ENCODE measurements around the gene MYPN.
A peak's percentile ranks its signal among the peaks of the same experiment; 100 is the strongest.

DNA sequence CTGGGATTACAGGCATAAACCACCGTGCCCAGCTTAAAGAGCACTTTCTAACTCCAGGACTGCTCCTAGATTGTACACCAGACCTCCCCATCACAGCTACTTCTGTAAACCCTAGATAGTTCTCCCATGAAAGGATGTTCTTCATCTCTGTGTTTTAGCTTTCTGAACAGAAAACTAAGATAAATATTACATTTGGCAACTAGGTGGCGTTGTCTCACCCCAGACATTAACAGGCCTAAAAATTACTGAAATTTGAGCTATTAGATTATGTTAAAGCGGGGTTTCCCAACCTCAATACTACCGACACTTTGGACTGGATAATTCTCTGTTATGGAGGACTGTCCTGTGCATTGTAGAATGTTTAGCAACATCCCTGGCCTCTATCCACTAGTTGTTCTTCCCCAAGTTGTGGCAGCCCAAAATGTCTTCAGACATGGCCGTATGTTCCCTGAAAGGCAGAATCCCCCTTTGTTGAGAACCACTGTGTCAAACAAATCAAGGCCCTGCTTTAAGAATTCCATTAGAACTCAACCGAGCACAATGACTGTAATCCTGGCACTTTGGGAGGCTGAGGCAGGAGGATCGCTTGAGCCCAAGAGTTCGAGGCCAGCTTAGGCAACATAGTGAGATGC, 103.5 kb downstream of the MYPN start:
- TF ChIP-seq, protein P1, sequence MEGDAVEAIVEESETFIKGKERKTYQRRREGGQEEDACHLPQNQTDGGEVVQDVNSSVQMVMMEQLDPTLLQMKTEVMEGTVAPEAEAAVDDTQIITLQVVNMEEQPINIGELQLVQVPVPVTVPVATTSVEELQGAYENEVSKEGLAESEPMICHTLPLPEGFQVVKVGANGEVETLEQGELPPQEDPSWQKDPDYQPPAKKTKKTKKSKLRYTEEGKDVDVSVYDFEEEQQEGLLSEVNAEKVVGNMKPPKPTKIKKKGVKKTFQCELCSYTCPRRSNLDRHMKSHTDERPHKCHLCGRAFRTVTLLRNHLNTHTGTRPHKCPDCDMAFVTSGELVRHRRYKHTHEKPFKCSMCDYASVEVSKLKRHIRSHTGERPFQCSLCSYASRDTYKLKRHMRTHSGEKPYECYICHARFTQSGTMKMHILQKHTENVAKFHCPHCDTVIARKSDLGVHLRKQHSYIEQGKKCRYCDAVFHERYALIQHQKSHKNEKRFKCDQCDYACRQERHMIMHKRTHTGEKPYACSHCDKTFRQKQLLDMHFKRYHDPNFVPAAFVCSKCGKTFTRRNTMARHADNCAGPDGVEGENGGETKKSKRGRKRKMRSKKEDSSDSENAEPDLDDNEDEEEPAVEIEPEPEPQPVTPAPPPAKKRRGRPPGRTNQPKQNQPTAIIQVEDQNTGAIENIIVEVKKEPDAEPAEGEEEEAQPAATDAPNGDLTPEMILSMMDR (IDR thresholded peaks at IDR 0.05) = peak; percentile 75
- TF ChIP-seq EZH2 (IDR thresholded peaks at IDR 0.05; ENCODE audit: borderline replicate concordance, insufficient read depth, low read depth, low read length, poor library complexity, severe bottlenecking) = no peak

All from B cell (primary cell).